ENCODE results near the gene UNC13D.
A peak's percentile ranks its signal among the peaks of the same experiment; 100 is the strongest.
"Not testable (repeated sequence)": the region's sequence is repeated elsewhere in the genome, so short reads cannot be mapped to it uniquely, and the experiment has no call there.

The UNC13D gene

GRCh38 chr17:75843577-75844529 lies at the start of gene UNC13D:
Gene UNC13D (minus strand): TSS chr17:75844404. CDS start chr17:75844337, 67 bp downstream.
- DNase-seq = no peak
- in situ Hi-C loops (cut with HindIII; ENCODE audit: low pct_ligation_motif_present, low pct_unique_long_range_greater_than_20kb, low sequenced_read_pairs) = no loop called here

- no peak for DNase-seq
- in situ Hi-C loops (cut with HindIII; ENCODE audit: low pct_ligation_motif_present, low pct_unique_long_range_greater_than_20kb, low sequenced_read_pairs) = no loop called here
Measured at GRCh38 chr17:75893305-75894048, 49.3 kb upstream of the UNC13D start.

GRCh38 chr17:75892556-75893224 lies 48.5 kb upstream of the UNC13D start:
- in situ Hi-C loops (cut with HindIII; ENCODE audit: low pct_ligation_motif_present, low pct_unique_long_range_greater_than_20kb, low sequenced_read_pairs) = no loop called here
- DNase-seq = no peak

GRCh38 chr17:75891605-75892555 lies 47.7 kb upstream of the UNC13D start:
- in situ Hi-C loops (cut with HindIII; ENCODE audit: low pct_ligation_motif_present, low pct_unique_long_range_greater_than_20kb, low sequenced_read_pairs) = no loop called here
- no peak for DNase-seq

- in situ Hi-C loops (cut with HindIII; ENCODE audit: low pct_ligation_motif_present, low pct_unique_long_range_greater_than_20kb, low sequenced_read_pairs) = no loop called here
Measured at GRCh38 chr17:75891022-75891604, 46.9 kb upstream of the UNC13D start.

GRCh38 chr17:75889454-75889853 lies 45.2 kb upstream of the UNC13D start:
- no peak for DNase-seq
- in situ Hi-C loops (cut with HindIII; ENCODE audit: low pct_ligation_motif_present, low pct_unique_long_range_greater_than_20kb, low sequenced_read_pairs) = no loop called here

More at GRCh38 chr17:75891022-75891604, 46.9 kb upstream of the UNC13D start:
- DNase-seq = no peak

- DNase-seq = no peak
- in situ Hi-C loops (cut with HindIII; ENCODE audit: low pct_ligation_motif_present, low pct_unique_long_range_greater_than_20kb, low sequenced_read_pairs) = no loop called here
Measured at GRCh38 chr17:75888484-75888883, 44.3 kb upstream of the UNC13D start.

GRCh38 chr17:75885860-75886259 lies 41.7 kb upstream of the UNC13D start:
- DNase-seq; in situ Hi-C loops (cut with HindIII; ENCODE audit: low pct_ligation_motif_present, low pct_unique_long_range_greater_than_20kb, low sequenced_read_pairs): not testable (repeated sequence)

GRCh38 chr17:75885431-75885830 lies 41.2 kb upstream of the UNC13D start:
- no peak for DNase-seq
- in situ Hi-C loops (cut with HindIII; ENCODE audit: low pct_ligation_motif_present, low pct_unique_long_range_greater_than_20kb, low sequenced_read_pairs) = no loop called here

GRCh38 chr17:75881678-75882454 lies 37.7 kb upstream of the UNC13D start:
- in situ Hi-C loops (cut with HindIII; ENCODE audit: low pct_ligation_motif_present, low pct_unique_long_range_greater_than_20kb, low sequenced_read_pairs) = no loop called here
- no peak for DNase-seq

- DNase-seq = no peak
- in situ Hi-C loops (cut with HindIII; ENCODE audit: low pct_ligation_motif_present, low pct_unique_long_range_greater_than_20kb, low sequenced_read_pairs) = no loop called here
Measured at GRCh38 chr17:75880266-75880665, 36.1 kb upstream of the UNC13D start.

- peak; percentile 69 for DNase-seq
- in situ Hi-C loops (cut with HindIII; ENCODE audit: low pct_ligation_motif_present, low pct_unique_long_range_greater_than_20kb, low sequenced_read_pairs) = no loop called here
Measured at GRCh38 chr17:75878174-75878998, 34.2 kb upstream of the UNC13D start, which contains the start of gene TRIM47. Gene TRIM47 (minus strand): TSS chr17:75878581. CDS start chr17:75878548, 33 bp downstream.

GRCh38 chr17:75877752-75878173 lies 33.6 kb upstream of the UNC13D start:
- DNase-seq = peak; percentile 83
- in situ Hi-C loops (cut with HindIII; ENCODE audit: low pct_ligation_motif_present, low pct_unique_long_range_greater_than_20kb, low sequenced_read_pairs) = no loop called here

GRCh38 chr17:75876938-75877751 lies 32.9 kb upstream of the UNC13D start:
- peak; percentile 95 for DNase-seq
- in situ Hi-C loops (cut with HindIII; ENCODE audit: low pct_ligation_motif_present, low pct_unique_long_range_greater_than_20kb, low sequenced_read_pairs) = no loop called here

- DNase-seq = peak; percentile 58
- in situ Hi-C loops (cut with HindIII; ENCODE audit: low pct_ligation_motif_present, low pct_unique_long_range_greater_than_20kb, low sequenced_read_pairs) = no loop called here
Measured at GRCh38 chr17:75876190-75876937, 32.2 kb upstream of the UNC13D start.
